ENCODE data around the gene B4GALT6. TPM values are rescaled to one million over a fixed set of nuclear protein-coding genes. Genes with fewer than 3 reads are reported as not detected.

The B4GALT6 gene
- total RNA-seq, 4 donors from 2014 or later = 1.7 to 4.2 (median 2.5) TPM

DNA sequence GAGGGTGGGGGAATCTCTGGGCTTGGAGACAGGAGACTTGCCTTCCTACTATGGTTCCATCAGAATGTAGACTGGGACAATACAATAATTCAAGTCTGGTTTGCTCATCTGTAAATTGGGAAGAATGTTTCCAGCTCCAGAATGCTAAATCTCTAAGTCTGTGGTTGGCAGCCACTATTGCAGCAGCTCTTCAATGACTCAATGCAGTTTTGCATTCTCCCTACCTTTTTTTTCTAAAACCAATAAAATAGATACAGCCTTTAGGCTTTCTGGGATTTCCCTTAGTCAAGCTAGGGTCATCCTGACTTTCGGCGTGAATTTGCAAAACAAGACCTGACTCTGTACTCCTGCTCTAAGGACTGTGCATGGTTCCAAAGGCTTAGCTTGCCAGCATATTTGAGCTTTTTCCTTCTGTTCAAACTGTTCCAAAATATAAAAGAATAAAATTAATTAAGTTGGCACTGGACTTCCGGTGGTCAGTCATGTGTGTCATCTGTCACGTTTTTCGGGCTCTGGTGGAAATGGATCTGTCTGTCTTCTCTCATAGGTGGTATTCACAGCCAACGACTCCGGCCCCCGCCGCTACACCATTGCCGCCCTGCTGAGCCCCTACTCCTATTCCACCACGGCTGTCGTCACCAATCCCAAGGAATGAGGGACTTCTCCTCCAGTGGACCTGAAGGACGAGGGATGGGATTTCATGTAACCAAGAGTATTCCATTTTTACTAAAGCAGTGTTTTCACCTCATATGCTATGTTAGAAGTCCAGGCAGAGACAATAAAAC lies 86.2 kb downstream of the B4GALT6 start:
- TF ChIP-seq, protein P1, sequence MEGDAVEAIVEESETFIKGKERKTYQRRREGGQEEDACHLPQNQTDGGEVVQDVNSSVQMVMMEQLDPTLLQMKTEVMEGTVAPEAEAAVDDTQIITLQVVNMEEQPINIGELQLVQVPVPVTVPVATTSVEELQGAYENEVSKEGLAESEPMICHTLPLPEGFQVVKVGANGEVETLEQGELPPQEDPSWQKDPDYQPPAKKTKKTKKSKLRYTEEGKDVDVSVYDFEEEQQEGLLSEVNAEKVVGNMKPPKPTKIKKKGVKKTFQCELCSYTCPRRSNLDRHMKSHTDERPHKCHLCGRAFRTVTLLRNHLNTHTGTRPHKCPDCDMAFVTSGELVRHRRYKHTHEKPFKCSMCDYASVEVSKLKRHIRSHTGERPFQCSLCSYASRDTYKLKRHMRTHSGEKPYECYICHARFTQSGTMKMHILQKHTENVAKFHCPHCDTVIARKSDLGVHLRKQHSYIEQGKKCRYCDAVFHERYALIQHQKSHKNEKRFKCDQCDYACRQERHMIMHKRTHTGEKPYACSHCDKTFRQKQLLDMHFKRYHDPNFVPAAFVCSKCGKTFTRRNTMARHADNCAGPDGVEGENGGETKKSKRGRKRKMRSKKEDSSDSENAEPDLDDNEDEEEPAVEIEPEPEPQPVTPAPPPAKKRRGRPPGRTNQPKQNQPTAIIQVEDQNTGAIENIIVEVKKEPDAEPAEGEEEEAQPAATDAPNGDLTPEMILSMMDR (IDR thresholded peaks at IDR 0.05; ENCODE audit: low read depth) = no peak

DNA sequence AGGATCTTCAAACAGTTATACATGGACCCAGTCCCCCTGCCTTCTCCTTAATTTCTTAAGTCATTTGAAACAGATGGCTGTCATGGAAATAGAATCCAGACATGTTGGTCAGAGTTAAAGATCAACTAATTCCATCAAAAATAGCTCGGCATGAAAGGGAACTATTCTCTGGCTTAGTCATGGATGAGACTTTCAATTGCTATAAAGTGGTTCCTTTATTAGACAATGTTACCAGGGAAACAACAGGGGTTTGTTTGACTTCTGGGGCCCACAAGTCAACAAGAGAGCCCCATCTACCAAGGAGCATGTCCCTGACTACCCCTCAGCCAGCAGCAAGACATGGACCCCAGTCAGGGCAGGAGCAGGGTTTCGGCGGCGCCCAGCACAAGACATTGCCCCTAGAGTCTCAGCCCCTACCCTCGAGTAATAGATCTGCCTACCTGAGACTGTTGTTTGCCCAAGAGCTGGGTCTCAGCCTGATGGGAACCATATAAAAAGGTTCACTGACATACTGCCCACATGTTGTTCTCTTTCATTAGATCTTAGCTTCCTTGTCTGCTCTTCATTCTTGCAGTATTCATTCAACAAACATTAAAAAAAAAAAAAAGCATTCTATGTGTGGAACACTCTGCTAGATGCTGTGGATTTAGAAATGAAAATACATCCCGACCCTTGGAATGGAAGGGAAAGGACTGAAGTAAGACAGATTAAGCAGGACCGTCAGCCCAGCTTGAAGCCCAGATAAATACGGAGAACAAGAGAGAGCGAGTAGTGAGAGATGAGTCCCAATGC lies 88.1 kb downstream of the B4GALT6 start:
- TF ChIP-seq, protein P1 (IDR thresholded peaks at IDR 0.05; ENCODE audit: low read depth) = no peak

DNA sequence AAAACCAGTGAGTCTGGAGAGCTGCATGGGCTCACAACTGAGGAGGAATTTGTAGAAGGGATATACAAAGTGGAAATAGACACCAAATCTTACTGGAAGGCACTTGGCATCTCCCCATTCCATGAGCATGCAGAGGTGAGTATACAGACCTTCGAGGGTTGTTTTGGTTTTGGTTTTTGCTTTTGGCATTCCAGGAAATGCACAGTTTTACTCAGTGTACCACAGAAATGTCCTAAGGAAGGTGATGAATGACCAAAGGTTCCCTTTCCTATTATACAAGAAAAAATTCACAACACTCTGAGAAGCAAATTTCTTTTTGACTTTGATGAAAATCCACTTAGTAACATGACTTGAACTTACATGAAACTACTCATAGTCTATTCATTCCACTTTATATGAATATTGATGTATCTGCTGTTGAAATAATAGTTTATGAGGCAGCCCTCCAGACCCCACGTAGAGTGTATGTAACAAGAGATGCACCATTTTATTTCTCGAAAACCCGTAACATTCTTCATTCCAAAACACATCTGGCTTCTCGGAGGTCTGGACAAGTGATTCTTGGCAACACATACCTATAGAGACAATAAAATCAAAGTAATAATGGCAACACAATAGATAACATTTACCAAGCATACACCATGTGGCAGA lies 89.1 kb downstream of the B4GALT6 start:
- TF ChIP-seq, protein P1 (IDR thresholded peaks at IDR 0.05; ENCODE audit: low read depth) = no peak

DNA sequence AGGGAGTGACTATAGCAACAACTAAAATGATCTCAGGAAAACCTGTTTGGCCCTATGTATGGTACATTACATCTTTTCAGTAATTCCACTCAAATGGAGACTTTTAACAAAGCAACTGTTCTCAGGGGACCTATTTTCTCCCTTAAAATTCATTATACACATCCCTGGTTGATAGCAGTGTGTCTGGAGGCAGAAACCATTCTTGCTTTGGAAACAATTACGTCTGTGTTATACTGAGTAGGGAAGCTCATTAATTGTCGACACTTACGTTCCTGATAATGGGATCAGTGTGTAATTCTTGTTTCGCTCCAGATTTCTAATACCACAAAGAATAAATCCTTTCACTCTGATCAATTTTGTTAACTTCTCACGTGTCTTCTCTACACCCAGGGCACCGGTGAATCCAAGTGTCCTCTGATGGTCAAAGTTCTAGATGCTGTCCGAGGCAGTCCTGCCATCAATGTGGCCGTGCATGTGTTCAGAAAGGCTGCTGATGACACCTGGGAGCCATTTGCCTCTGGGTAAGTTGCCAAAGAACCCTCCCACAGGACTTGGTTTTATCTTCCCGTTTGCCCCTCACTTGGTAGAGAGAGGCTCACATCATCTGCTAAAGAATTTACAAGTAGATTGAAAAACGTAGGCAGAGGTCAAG lies 91.7 kb downstream of the B4GALT6 start:
- TF ChIP-seq, protein P1 (IDR thresholded peaks at IDR 0.05; ENCODE audit: low read depth) = no peak

DNA sequence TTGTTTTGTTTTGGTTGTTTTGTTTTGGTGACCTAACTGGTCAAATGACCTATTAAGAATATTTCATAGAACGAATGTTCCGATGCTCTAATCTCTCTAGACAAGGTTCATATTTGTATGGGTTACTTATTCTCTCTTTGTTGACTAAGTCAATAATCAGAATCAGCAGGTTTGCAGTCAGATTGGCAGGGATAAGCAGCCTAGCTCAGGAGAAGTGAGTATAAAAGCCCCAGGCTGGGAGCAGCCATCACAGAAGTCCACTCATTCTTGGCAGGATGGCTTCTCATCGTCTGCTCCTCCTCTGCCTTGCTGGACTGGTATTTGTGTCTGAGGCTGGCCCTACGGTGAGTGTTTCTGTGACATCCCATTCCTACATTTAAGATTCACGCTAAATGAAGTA lies 92.8 kb downstream of the B4GALT6 start, which contains the start of gene TTR:
TSS of gene TTR (plus strand) at position 250 of the 400 bp plus-strand sequence. CDS start at position 276, 26 bp downstream.
- TF ChIP-seq, protein P1 (IDR thresholded peaks at IDR 0.05; ENCODE audit: low read depth) = no peak

DNA sequence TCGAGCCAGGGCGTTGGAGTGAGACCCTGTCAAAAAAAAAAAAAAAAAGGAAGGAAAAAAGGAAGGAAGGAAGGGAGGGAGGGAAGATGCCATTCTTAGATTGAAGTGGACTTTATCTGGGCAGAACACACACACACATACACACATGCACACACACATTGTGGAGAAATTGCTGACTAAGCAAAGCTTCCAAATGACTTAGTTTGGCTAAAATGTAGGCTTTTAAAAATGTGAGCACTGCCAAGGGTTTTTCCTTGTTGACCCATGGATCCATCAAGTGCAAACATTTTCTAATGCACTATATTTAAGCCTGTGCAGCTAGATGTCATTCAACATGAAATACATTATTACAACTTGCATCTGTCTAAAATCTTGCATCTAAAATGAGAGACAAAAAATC lies 93.3 kb downstream of the B4GALT6 start:
- TF ChIP-seq, protein P1 (IDR thresholded peaks at IDR 0.05; ENCODE audit: low read depth) = no peak
